Measurements from ENCODE around the gene CORIN.
"Not testable (repeated sequence)": the region's sequence is repeated elsewhere in the genome, so short reads cannot be mapped to it uniquely, and the experiment has no call there.

Gene CORIN

DNA sequence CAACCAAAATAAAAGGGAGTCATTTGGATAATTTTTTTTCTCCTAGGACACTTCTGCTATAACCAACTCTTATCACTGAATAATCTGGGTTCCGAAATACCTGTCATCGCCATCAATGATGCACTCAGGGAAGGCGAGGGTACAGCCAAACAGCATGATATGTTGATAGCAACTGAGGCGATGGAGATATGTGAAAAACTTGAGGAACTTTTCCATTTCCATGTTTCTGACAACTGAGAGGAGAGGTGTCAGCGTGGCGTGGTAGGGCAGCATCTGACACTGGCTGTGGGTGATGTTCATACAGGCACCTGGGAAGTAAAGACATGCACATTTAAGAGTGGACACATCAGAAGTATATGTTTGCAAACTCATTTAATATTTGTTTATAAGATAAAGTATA is 74.6 kb downstream of the CORIN start:
- DNase-seq, result no peak

DNA sequence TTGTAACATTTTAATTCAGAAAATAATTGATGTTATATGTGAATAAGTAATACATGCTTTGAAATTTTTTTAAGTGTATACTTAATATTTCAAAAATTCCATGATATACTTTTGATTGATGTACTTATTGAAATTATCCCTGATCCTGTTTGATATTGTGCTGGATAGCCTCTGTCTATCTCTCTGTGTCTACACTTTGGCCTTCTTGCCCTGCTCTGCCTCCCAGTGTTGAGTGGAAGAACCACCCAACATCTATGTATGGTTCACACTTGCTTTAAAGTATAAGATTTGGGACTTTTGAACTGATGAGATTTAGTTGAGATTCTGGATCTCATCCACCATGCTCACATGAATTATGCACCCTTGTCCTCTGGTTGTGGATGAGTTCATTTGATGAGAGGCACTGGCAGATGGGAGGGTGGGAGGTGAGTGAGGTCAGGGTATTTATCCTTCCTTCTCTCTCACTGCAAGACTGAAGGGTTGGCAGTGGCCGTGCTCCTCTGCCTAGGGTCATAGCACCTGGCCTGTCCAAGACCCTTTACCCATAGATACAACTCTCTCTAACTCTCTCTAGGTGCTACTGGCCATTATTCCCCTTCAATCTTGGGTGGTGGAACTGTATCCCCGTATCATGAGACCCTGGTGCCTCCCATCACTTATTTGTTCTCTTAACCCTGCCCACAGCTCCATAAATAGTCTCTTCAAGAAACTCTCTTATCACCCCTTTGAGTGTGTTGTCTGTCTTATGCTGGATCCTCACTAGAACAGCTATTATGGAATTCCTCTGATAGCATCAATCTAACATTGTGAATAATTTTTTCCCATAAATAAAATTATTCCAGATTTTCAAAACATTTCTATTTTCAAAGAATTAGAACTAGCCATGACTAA is 75.2 kb downstream of the CORIN start:
- DNase-seq, result no peak

DNA sequence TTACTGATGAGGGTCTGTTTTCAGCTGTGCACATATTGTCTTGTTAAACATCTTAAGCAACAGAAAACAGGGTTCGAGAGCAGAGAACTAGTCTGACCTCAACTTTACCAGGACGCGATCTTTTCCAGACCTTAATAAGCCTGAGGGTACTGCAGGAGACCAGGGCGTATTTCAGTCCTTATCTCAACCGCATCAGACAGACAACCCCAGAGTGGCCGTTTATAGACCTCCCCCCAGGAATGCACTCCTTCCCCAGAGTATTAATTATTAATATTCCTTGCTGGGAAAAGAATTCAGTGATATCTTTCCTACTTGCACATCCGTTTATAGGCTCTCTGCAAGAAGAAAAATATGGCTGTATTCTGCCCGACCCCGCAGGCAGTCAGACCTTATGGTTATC is 84.6 kb downstream of the CORIN start:
- not testable (repeated sequence) for DNase-seq

DNA sequence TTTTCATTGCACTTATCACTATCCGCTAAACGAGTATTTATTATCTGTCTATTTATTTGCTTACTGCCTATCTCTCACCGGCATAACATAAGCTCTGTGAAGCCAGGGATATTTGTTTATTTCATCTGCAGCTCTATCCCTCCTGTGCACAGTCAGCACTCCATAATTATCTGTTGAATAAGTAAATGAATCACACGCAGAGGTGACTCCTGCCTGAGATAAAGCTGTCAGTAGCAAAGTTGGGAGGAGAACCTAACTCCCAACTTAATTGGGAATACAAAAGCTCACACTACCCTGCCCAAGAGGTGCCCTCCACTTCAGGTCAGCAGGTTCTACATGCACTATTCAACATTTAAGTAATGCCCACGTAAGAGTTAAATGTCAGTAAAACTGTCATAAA is 85.7 kb downstream of the CORIN start:
- no peak for DNase-seq

DNA sequence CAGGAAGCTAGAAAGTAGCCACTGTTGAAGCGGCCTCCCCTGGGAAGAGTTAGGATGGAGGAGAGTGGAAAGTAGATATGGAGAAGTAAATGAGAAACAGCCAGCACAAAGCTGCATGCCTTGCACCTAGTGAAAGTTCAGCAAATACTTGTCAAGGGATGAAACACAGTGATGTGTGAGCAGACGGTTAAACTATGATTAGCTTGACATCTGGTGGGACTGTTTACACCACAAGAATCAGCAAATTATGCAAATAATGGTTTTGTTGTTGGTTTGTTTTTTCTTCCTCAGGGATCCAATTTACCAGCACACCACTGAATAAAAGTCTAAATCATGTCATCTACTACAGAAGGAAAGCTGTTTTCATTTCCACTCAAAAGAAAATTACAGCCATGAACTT is 87.1 kb downstream of the CORIN start:
- DNase-seq, result peak in 1 of 2 experiments; percentile 11

DNA sequence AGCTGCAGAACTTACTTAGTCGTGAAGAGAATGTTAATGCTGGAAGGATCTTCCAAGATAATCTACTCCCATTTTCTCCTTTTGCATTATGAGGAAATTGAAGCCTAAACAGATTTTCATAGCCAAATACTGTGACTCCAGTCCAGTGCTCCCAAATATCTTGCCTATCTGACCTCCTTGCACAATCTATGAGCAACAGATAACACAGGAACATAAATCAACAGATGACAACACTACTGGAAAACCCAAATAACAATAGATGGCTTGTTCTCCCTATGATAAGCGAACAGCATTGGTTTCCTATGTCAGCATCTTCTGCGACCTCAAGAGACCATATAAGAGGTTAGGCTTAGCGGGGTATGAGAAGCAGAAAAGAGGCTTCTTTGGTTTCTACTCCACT is 88.0 kb downstream of the CORIN start:
- DNase-seq, result no peak

DNA sequence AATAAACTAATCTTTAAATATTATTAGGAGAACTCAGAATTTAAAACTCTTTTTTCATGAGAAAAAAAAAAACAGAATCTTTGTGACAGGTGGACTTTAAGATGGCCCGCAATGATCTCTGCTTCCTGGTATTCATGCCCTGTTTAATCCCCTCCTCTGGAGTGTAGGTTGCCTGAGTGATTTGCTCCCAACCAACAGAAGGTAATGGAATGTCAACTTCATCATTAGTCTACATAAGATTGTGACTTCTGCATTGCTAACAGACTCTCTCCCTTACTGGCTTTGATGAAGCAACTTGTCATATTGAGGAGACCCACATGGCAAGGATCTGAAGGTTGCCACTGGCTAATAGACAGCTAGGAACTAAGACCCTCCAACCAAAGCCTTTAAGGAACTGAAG is 88.8 kb downstream of the CORIN start:
- DNase-seq, result no peak

DNA sequence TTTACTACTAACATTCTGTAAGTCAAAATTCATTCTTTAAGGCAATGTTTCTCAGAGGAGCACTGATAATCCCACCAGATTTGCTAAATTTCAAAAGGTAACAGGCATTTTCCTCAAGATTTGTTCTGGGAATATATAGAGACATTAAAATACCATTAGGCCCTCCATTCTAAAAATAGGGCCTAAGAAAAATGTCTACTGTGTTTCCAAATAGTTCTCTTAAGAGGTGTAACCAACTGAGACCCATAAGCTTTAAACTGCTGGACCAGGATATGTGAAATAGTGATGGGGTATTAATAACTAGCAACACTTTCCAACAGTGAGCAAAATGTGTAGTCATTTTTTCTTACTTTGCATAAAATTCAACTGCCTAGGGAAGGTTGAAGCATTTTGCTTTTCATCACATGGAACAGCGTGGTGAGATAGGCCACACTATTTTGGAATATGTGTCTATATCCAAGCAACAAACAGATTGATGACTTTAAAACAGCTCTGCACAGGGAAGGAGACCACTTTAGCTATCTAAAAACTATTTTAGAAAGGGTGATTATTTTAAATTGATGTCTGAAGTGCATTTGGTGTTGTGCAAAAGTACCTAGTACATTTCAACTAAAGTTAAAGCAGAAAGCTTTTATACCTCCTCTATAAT is 89.9 kb downstream of the CORIN start:
- no peak for DNase-seq

DNA sequence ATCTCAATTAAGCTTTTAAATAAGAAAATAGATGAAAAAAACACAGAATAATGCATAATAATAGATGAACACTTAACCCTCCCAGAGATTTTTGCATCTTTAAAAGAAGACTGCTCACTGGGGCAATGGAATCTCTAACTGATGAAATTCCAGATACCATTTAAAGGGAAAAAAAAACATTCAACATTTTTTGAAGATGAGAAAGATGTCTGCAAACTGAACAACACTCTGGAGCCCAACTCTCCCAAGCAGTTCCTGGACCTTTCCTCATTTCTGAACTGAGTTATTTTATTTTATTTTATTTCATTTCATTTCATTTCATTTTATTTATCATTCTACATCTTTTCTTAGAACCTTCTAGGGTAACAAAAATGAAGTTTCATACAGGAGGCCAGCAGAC is 90.7 kb downstream of the CORIN start:
- DNase-seq, result no peak

DNA sequence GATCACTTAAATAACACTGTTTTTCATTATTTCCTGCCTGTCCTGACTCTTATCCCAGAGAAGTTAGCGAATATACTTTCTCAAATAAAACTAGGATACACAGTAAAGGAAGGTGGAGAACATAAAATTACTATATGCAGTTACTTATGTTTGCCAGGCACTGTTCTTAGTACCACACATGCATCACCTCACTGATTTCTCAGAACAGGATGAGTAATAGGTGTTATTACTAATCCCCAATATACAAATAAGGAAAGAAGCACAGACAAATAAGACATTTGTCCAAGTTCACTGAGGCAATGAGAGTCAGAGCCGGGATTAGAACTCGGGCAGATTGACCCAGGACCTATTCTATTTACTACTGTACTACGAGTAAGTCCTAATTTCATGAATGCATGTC is 91.7 kb downstream of the CORIN start:
- DNase-seq, result no peak

DNA sequence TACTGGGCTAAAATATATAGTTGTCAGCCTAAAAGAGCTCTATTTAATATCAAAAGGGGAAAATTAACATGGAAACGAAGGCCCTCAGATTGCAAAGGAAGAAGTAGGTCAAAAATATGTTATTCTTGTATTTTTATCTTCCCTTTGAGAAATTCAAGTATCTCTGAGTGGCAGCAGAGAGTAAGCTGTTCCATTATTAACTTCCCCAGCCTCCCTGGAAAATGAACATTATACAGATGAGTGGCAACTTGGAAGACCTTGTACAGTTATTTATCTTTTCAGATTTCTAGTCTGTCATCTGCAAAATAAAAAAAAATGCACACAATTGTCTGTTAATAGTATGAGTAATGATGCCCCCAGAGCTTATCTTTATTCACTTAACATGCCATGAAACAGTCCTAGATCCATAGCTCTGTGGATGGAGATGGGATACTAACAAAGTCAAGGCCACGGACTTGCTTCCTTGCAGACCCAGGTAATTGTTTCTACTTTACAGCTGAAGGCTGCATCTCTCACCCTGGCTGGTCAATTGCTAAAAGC is 93.0 kb downstream of the CORIN start:
- no peak for DNase-seq

DNA sequence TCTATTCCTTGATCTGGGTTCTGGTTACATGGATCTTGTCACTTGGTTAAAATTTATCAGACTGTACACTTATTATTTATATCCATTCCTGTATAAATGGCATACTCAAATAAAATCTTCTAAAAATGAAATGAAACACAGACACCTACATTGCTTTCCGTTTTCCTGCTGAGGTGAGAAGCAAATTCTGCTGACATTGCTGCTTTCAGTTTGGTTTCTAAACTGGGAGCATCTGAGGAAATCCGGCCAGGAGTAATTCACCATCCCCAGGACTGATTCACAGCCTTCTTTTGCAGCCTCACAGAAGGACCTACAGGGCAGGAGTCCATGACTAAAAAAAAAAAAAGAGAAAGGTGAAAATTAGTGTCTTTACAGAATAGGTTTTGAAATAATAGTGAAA is 93.6 kb downstream of the CORIN start:
- no peak for DNase-seq

DNA sequence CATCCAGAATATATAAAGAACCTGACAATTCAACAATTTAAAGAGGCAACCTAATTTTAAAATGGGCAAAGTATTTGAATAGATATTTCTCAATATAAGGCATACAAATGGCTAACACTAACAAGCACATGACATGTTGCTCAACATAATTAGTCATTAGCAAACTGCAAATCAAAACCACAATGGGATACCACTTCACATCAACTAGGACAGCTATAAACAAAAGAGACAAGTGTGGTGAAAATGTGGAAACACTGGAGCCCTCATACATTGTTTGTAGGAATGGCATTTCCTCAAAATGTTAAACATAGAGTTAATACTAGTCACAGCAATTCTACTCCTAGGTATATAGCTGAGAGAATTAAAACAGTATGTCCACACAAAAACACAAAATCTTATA is 96.7 kb downstream of the CORIN start:
- no peak for DNase-seq

DNA sequence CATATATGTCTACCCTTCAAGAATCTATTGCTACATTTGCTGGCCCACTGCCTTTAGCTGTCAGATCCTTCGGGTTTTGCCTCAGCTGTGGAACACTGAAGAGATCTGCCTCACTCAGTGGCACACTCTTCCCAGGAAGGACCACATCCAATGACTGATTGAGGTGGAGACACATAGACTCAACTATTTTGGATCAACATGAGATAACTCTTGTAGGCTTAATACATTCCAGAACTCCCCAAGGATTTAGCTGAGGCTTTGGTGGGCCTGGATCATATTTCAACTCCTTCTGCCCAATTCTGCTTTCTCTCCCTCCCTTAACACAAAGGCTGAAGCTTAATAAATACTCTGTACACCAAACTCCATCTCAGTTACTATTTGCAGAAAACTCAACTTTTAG is 100.5 kb downstream of the CORIN start:
- DNase-seq, result no peak

DNA sequence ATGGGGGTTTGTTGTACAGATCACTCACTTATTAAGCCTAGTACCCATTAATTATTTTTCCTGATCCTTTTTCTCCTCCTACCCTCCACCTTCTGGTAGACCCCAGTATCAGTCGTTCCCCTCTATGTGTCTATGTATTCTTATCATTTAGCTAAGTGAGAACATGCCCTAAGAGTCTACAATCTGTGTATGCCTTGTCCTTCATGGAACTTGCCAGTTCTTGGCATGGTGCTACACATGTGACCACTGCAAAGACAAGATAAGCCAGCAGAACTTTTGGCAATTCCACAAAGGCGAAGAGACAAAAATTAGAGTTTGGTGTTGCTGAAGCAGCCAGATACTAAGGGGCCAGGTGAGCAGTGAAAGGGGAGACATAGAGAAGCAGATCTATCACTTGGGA is 101.3 kb downstream of the CORIN start:
- DNase-seq, result no peak

DNA sequence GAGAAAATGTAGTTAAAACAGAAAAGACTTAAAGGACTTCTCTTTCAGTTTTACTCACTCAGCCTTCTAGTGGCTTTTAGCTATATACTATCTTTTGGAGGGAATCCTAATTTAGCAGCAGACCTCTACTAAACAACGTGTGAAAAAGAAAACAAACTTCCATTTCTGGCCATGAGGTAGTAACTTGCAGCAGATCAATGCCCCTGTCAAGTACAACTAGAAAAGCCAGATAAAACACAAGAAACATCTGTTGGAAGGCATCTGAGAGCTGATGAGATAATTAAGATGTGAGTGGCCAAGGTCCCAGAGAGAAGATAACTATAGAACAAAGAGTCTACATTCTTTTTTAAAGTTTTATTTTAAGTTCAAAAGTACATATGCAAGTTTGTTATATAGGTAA is 101.7 kb downstream of the CORIN start:
- DNase-seq, result no peak

DNA sequence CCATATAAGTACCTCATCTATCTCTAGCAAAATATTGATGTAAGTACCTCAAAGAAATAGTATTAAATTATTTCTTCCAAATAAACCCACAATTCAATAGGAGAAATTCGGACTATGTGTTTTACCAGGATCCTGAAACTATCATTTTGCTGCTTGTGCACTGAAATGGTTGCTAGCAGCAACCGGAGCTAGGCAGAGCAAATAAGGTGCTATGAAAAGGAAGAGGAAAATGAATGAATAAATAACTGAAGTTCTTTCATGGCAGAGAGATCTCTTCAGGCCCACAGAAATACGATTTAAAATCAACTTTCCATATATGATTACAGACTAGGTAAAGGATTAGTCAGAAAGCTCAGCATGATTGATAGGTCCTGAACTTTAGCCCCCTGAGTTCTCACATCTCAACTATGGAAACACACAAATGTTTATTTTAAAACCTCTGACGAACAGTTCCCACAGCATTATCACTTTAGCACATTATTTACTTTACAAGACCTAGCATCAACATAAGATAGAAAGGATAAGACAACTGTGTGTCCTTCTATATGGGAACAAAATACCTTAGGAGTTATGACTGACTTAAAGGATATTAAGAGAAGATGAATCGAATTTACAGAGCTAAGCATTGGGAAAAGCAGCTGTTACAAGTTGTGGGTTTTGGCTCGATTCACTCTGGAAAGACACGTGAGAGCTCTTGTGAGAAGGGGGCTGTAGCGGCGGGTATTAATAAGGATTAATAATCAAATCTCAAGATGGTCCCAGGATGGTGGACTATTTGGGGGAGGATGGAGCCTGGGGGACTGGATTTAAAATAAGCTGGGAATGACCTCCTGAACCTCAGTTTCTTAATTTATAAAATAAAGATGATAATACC is 104.3 kb downstream of the CORIN start:
- DNase-seq, result no peak

DNA sequence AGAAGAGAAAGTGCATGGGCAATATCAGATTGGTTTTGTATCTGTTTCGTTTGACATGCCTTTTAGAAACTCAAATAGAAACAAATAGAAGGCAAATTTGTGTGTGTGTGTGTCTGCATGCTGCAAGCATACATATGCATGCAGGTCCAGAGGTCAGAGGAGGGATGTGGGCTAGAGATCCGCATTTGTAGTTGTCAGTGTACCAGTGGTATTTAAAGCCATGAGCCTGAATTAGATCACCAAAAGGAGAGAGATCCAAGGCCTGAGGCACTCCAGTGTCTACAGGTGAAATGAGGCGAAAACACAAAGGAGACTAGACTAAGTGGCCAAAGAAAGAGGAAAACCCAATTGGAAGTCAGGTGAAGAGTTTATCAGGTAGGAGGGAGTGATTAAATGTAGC is 106.7 kb downstream of the CORIN start:
- DNase-seq, result no peak

DNA sequence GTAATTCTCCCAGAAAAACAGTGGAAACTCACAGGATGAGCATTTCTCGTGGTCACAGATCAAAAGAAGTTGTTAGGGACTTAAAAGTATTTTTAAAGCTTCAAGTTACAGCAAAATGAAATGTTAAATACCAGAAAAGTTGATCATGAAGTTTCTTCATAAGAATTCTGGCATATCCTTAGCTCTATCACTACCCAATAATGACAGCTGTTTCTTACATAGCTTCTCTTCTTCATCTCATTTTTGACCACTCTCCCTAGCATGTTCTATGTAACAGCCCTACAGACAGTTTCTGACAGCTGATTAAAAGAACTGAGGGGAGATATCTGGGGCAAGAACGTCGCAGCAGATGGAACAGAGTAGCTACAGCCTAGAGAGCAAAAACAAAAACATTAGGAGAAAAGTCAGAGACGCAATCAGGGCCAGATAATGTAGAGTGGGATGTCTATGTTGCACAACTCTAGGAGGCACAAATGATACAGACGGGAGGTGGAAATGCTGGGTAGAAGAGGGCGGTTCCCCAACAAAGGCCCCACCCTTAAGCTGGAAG is 108.7 kb downstream of the CORIN start:
- no peak for DNase-seq

DNA sequence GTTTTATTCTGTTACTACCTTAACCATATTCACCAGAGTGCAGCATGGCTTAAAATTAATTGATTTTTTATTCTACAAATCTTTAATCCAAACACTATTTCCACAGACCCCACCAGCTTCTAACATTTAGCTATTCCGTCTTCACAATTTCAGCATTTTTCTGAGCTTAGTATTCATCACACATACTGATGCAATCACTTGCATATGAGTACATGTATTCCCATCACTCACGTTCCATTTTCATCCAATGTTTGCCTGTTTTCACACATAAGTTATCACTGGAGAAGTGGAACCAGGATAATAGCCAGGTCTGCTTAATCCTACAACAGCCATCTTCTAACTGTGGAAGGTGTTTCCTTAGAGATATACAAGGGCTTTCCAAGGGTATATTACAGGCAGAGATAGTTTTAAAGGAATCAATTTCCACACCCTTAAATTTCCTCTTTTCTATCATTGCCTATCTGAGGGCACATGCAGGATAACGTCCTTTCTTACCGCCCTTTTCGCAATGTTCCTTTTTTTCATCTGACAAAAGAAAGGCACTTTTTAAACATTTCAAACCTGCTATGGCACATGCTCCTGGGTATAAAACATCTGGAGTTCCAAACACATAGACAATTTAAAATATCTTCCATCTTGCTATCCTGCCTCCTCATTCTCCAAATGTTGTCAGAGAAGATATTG is 115.8 kb downstream of the CORIN start:
- DNase-seq, result no peak

DNA sequence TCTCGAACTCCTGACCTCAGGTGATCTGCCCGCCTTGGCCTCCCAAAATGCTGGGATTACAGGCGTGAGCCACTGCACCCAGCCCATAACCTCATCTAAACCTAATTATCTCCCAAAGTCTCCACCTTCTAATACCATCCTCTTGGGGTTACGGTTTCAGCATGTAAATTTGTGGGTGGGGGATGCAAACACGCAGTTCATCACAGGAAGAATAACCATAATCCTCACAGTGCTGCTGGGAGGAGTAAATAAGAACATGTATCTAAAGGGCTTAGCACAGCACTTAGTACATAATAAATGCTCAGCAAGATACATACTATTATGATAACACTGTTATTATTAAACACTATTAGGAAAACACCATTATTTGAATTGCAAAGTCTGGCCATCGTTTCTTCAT is 116.4 kb downstream of the CORIN start:
- DNase-seq, result peak; percentile 28 to 45

DNA sequence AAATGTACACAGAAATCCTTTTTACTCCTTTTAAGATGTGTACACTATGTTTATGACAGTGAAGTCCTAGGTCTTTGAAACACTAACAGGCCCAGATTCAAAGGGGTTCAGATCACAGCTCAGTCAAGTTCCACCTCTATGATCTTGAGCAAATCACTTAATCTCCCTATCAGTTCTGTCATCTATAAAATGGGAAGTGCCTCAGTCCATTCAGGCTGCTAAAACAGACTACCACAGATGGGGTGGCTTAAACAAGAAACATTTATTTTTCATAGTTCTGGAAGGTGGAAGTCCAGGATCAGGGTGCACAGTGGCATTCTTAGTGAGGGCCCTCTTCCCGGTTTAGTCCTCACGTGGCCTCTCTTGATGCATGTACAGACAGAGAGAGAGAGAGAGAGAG is 117.1 kb downstream of the CORIN start:
- no peak for DNase-seq

Data from NCI-H526 (cell line).